HG03103 (cell line): ENCODE results near the gene COBL.

Source experiments
- ATAC-seq: cut with Tn5 transposase; IDR thresholded peaks from one replicate; pipeline ENCODE4 v1.9.1; 2021; ENCODE audit warnings: low read depth; ENCODE audit not compliant: unreplicated experiment

COBL gene

DNA sequence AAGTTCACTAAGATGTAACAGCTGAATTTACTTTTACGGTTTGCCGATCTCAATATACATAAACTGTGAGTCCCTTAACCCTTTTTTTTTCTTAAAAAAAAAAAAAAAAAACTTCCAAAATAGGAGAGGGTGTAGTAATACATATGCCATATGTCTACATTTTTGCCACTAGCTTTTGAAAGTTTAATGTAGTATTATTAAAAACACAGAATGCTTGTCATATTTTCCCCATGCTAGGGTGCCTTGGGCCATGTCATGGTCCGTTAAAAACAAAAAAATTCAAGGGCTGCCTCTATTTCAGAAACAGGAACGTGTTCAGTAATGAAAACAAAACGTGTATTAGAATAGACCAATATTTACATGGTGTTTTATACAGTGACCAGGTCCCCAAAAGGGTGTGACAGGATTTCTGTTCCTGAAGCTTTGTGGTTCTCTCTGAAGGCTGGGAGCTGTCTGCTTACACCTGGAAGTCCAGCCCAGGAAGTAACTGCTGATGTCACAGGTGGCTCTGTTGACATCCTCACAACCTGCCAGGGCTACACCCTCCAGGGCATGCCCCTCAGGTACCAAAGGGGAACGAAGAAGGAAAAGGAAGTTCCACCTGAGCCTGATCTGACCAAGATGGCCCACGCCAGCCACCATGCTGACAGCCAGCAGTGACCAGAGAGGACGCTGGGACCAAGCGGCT lies 79.0 kb downstream of the COBL start:
- no peak for ATAC-seq

- ATAC-seq: no peak
Measured at GRCh38 chr7:51236470-51237132, 80.0 kb downstream of the COBL start.

DNA sequence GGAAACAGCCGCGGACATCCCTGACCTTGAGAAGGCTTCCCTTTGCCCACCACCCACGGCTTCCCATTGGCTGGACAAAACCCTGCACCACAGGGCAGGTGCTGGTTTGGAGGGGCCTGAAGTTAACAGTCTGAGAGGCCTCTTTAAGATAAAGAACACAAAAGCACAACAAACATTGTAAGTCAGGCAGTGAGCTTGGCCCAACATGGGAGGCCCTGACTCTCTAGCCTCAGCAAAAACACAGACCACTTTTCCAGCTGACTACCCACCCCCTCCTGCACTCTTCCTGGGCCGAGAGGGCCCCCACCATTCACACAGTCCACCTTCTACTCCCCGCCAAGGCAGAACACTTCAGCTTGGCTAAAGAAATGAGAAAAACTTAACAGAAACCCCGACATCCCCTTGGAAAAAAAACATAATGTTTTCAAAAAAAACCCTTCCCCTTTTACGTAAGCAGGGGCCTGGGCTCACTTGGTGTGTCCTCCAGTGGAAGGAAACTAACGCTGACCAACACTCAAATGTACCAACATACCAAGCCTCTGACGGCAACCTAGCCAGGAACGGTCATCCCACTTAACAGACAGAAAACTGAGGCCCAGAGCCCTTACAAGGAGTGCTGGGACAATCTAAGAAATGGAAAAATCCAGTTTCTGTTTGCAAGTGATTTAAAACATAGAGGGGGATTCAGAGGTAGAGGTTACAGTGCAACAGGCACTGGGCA lies 80.9 kb downstream of the COBL start:
- ATAC-seq: no peak

GRCh38 chr7:51234609-51235308 lies 81.8 kb downstream of the COBL start:
- ATAC-seq: no peak

DNA sequence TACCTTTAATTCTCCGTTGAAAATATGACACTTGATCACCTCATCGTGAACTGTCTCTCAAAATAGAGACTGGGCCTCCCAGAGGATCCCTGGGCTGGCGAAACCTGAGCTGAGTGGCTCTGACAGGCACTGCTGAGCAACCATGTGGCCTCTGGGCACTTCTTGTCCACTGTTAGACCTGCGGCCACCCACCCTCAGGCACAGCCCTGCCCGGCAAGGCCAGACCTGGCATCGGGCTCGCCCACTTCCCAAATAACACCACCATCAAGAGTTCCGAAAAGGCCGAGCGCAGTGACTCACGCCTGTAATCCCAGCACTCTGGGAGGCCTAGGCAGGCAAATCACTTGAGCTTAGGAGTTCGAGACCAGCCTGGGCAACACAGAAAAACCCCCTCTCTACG lies 82.5 kb downstream of the COBL start:
- ATAC-seq: no peak

- ATAC-seq: no peak
Measured at GRCh38 chr7:51233374-51233773, 83.2 kb downstream of the COBL start.

- ATAC-seq: no peak
Measured at GRCh38 chr7:51230723-51231122, 85.9 kb downstream of the COBL start.

DNA sequence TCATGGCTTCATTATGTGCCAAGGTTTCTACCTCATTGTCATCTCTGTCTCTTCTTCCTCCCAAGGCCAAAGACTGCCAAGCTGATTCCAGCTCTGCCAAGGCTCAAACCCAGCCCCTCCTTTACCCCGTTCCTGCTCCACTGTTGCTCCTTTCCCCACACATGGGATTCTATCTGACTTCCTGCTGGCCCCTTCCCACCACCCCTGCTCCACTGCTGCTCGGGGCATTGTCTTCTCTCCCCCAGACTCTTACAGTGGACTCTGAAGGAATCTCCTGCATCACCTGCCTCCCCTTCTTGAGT lies 86.3 kb downstream of the COBL start:
- ATAC-seq: no peak

DNA sequence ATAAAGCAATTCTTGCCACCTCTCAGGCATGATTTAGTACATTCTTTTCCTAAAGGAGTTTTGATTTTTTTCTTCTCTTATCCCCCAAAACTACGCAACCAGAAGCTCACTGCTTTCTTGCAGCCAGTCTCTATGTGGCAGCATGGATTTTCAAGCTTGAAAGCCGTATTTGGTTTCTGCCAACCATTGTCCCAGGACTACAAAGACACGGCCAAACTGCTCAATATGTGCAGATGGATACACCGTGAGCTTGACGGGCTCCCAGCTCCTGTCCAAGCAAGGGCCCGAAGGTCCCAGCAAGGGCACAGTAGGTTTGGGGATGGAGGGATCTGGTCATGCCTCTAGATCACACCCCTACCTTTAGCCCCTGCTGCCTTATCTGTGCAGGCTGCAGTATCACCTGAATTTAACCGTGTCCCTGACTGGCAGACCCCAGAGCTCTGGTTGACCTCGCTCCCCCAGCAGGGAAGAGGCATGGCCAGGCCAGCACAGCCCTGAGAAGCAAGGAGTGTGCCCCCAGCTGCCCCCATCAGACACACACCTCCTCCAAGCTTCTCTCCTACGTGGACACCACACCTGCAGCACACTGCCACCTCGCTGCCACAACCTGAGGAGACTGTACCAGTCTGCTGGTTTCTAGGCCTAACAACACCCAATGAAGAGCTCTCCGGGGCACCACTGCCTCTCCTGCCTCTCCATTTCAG lies 86.8 kb downstream of the COBL start:
- ATAC-seq: no peak

DNA sequence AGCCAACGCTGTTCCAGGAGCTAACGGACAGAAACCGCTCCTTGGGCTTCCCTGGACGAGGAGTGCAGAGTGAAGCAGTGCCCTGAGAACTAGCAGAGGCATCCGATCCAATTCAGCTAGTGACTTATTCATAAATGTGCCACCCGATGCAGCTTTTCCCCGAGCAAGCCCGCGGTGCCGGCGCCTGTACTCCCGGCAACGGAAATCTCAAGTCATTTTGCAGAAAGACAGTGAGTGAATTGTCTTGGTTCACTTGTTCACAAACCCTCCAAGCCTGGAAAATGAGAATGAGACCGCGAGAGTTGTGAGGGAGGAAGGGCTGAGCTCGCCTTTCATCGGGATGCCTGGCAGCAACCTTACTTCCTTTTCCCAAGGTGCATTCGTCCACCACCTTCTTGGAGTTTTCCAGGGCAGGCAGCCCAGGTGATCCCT lies 87.5 kb downstream of the COBL start:
- no peak for ATAC-seq

- no peak for ATAC-seq
Measured at GRCh38 chr7:51228386-51228958, 88.1 kb downstream of the COBL start.

- no peak for ATAC-seq
Measured at GRCh38 chr7:51227861-51228260, 88.7 kb downstream of the COBL start.

- ATAC-seq: no peak
Measured at GRCh38 chr7:51226916-51227535, 89.6 kb downstream of the COBL start.

DNA sequence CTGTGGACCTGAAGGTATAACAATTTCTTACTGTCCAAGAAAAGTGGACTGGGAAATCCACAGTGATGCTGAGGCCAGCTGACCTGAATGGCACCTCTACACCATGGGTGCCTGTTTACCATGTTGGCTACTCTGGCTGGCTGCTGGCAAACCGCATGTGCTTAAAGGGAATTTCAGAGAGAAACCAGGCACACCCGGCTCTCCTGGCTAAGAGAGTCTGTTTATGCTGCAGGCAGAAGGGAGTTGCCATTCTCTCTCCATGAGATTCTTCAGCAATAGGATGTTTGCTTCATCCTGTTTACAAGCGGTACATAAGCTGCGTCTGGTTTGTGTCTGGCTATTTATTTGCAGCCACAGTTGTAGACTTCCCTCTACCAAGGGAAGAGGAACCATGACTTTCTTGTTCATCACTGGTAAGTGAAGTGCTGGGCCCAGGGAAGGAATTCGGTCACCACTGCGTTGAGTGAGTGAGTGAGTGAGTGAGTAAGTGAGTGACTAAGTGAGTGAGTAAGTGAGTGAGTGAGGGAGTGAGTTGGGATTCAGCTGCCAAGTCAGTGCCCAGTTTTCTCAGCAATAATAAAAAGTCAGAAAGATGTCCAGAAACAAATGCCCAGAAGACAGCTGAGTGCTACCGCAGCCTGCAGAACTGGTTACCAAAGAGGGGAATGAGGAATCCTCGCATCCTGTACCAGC lies 90.4 kb downstream of the COBL start:
- no peak for ATAC-seq

- no peak for ATAC-seq
Measured at GRCh38 chr7:51224811-51225595, 91.6 kb downstream of the COBL start.

DNA sequence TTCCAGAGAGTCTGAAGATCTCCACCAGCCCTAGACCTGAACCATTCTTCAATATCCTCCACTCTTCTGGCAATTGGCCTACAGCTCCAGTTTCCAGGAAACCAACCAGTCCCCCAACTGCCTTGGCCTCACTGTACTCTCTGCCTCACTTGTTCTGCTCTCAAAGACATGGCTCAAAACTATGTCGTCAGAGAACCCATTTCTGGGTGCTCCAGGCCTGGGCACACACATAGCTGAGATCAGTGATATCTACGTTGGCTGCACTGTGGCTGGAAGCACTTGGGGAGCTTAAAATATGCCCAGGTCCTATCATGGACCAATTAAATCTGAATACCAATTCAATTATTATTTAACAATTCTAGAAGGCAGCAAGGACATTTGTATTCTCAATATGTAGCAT lies 93.1 kb downstream of the COBL start:
- ATAC-seq: no peak

- no peak for ATAC-seq
Measured at GRCh38 chr7:51222916-51223315, 93.7 kb downstream of the COBL start.

DNA sequence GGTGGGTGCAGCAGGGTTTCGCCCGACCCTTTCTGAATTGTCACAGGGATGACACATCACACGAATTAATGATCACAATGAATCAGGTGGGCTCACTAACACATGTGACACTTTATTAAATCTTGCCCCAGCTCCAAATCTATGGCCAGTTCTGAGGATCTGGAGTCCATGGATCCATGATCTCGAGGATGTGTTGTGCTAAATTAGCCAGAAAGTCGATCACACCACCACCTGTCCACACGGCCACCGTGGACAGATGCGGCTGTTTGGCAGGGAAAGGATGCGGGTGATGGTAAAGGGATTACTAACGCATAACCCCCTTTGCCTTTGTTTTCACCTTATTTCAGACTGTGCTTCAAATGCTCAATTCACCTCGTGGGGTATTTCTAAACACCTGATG lies 96.4 kb downstream of the COBL start:
- ATAC-seq: no peak
